Measurements from ENCODE around the gene SPSB3.
A peak's percentile ranks its signal among the peaks of the same experiment; 100 is the strongest.

The SPSB3 gene

GRCh38 chr16:1790261-1790610 lies 7.9 kb upstream of the SPSB3 start:
- H3K4me3 ChIP-seq (ENCODE audit: low read length) = no peak overlapping the region
- H3K9me3 ChIP-seq (ENCODE audit: low read length) = no peaks in the 10 kb centered on the region
- no peaks in the 10 kb centered on the region for H3K27me3 ChIP-seq (ENCODE audit: insufficient read depth, low read length)
- no peak overlapping the region for H2AFZ ChIP-seq (ENCODE audit: low read depth, low read length)
- no peaks in the 10 kb centered on the region for H3K4me1 ChIP-seq (ENCODE audit: insufficient read depth, low read length)
- peaks cover 42% of the 10 kb centered on the region for H3K36me3 ChIP-seq (ENCODE audit: insufficient read depth, low read length)

- Histone ChIP-seq H3K27me3 (ENCODE audit: insufficient read depth, low read length) (no peaks in the 10 kb centered on the region), H3K4me3 (ENCODE audit: low read length) (no peak overlapping the region), H2AFZ (ENCODE audit: low read depth, low read length) (no peak overlapping the region), H3K4me1 (ENCODE audit: insufficient read depth, low read length) (no peaks in the 10 kb centered on the region), H3K36me3 (ENCODE audit: insufficient read depth, low read length) (peaks cover 45% of the 10 kb centered on the region), H3K9me3 (ENCODE audit: low read length) (no peaks in the 10 kb centered on the region)
Observed at GRCh38 chr16:1789643-1790045, 7.3 kb upstream of the SPSB3 start.

GRCh38 chr16:1788708-1789100 lies 6.3 kb upstream of the SPSB3 start:
- no peaks in the 10 kb centered on the region for H3K27me3 ChIP-seq (ENCODE audit: insufficient read depth, low read length)
- H2AFZ ChIP-seq (ENCODE audit: low read depth, low read length) = no peak overlapping the region
- H3K36me3 ChIP-seq (ENCODE audit: insufficient read depth, low read length) = peaks cover 45% of the 10 kb centered on the region
- no peaks in the 10 kb centered on the region for H3K9me3 ChIP-seq (ENCODE audit: low read length)
- peaks cover 5% of the 10 kb centered on the region for H3K4me1 ChIP-seq (ENCODE audit: insufficient read depth, low read length)
- H3K4me3 ChIP-seq (ENCODE audit: low read length) = no peak overlapping the region

GRCh38 chr16:1788095-1788707 lies 5.8 kb upstream of the SPSB3 start:
- H3K9me3 ChIP-seq (ENCODE audit: low read length) = no peaks in the 10 kb centered on the region
- H3K4me1 ChIP-seq (ENCODE audit: insufficient read depth, low read length) = peaks cover 5% of the 10 kb centered on the region
- H3K4me3 ChIP-seq (ENCODE audit: low read length) = no peak overlapping the region
- H3K36me3 ChIP-seq (ENCODE audit: insufficient read depth, low read length) = peaks cover 45% of the 10 kb centered on the region
- H2AFZ ChIP-seq (ENCODE audit: low read depth, low read length) = no peak overlapping the region
- no peaks in the 10 kb centered on the region for H3K27me3 ChIP-seq (ENCODE audit: insufficient read depth, low read length)

- peaks cover 5% of the 10 kb centered on the region for H3K4me1 ChIP-seq (ENCODE audit: insufficient read depth, low read length)
- H3K4me3 ChIP-seq (ENCODE audit: low read length) = no peak overlapping the region
- H3K36me3 ChIP-seq (ENCODE audit: insufficient read depth, low read length) = peaks cover 45% of the 10 kb centered on the region
Observed at GRCh38 chr16:1787322-1788094, 5.1 kb upstream of the SPSB3 start.

GRCh38 chr16:1787056-1787321 lies 4.6 kb upstream of the SPSB3 start:
- H3K27me3 ChIP-seq (ENCODE audit: insufficient read depth, low read length) = no peaks in the 10 kb centered on the region
- peaks cover 5% of the 10 kb centered on the region for H3K4me1 ChIP-seq (ENCODE audit: insufficient read depth, low read length)
- no peaks in the 10 kb centered on the region for H3K9me3 ChIP-seq (ENCODE audit: low read length)
- no peak overlapping the region for H3K4me3 ChIP-seq (ENCODE audit: low read length)
- no peak overlapping the region for H2AFZ ChIP-seq (ENCODE audit: low read depth, low read length)
- H3K36me3 ChIP-seq (ENCODE audit: insufficient read depth, low read length) = peaks cover 45% of the 10 kb centered on the region

More at GRCh38 chr16:1787322-1788094, 5.1 kb upstream of the SPSB3 start:
- no peak overlapping the region for H2AFZ ChIP-seq (ENCODE audit: low read depth, low read length)
- H3K27me3 ChIP-seq (ENCODE audit: insufficient read depth, low read length) = no peaks in the 10 kb centered on the region
- H3K9me3 ChIP-seq (ENCODE audit: low read length) = no peaks in the 10 kb centered on the region

GRCh38 chr16:1786242-1787055 lies 4.1 kb upstream of the SPSB3 start:
- Histone ChIP-seq H3K36me3 (ENCODE audit: insufficient read depth, low read length) (peaks cover 45% of the 10 kb centered on the region), H3K4me3 (ENCODE audit: low read length) (no peak overlapping the region), H3K4me1 (ENCODE audit: insufficient read depth, low read length) (peaks cover 9% of the 10 kb centered on the region), H2AFZ (ENCODE audit: low read depth, low read length) (no peak overlapping the region), H3K9me3 (ENCODE audit: low read length) (no peaks in the 10 kb centered on the region), H3K27me3 (ENCODE audit: insufficient read depth, low read length) (no peaks in the 10 kb centered on the region)

- Histone ChIP-seq H3K9me3 (ENCODE audit: low read length) (no peaks in the 10 kb centered on the region), H3K36me3 (ENCODE audit: insufficient read depth, low read length) (peaks cover 50% of the 10 kb centered on the region), H3K4me1 (ENCODE audit: insufficient read depth, low read length) (peaks cover 16% of the 10 kb centered on the region), H3K4me3 (ENCODE audit: low read length) (no peak overlapping the region), H2AFZ (ENCODE audit: low read depth, low read length) (no peak overlapping the region), H3K27me3 (ENCODE audit: insufficient read depth, low read length) (no peaks in the 10 kb centered on the region)
Observed at GRCh38 chr16:1785846-1786170, 3.4 kb upstream of the SPSB3 start.

- no peaks in the 10 kb centered on the region for H3K9me3 ChIP-seq (ENCODE audit: low read length)
- H3K27me3 ChIP-seq (ENCODE audit: insufficient read depth, low read length) = no peaks in the 10 kb centered on the region
- no peak overlapping the region for H3K4me3 ChIP-seq (ENCODE audit: low read length)
- H2AFZ ChIP-seq (ENCODE audit: low read depth, low read length) = no peak overlapping the region
- peaks cover 16% of the 10 kb centered on the region for H3K4me1 ChIP-seq (ENCODE audit: insufficient read depth, low read length)
- peaks cover 49% of the 10 kb centered on the region for H3K36me3 ChIP-seq (ENCODE audit: insufficient read depth, low read length)
Observed at GRCh38 chr16:1784977-1785845, 2.8 kb upstream of the SPSB3 start.

GRCh38 chr16:1781758-1782407 lies 488 bp downstream of the SPSB3 start:
- Histone ChIP-seq H3K36me3 (ENCODE audit: insufficient read depth, low read length) (peaks cover 45% of the 10 kb centered on the region), H3K4me1 (ENCODE audit: insufficient read depth, low read length) (peaks cover 16% of the 10 kb centered on the region), H3K9me3 (ENCODE audit: low read length) (no peaks in the 10 kb centered on the region), H3K27me3 (ENCODE audit: insufficient read depth, low read length) (no peaks in the 10 kb centered on the region), H3K4me3 (ENCODE audit: low read length) (peak overlapping the region; percentile 95), H2AFZ (ENCODE audit: low read depth, low read length) (no peak overlapping the region)

- H3K27me3 ChIP-seq (ENCODE audit: insufficient read depth, low read length) = no peaks in the 10 kb centered on the region
- peaks cover 43% of the 10 kb centered on the region for H3K36me3 ChIP-seq (ENCODE audit: insufficient read depth, low read length)
- no peak overlapping the region for H2AFZ ChIP-seq (ENCODE audit: low read depth, low read length)
- peaks cover 16% of the 10 kb centered on the region for H3K4me1 ChIP-seq (ENCODE audit: insufficient read depth, low read length)
- H3K9me3 ChIP-seq (ENCODE audit: low read length) = no peaks in the 10 kb centered on the region
- peak overlapping the region; percentile 95 for H3K4me3 ChIP-seq (ENCODE audit: low read length)
Observed at GRCh38 chr16:1781254-1781653, 1.1 kb downstream of the SPSB3 start.

- Histone ChIP-seq H3K27me3 (ENCODE audit: insufficient read depth, low read length) (no peaks in the 10 kb centered on the region), H3K4me3 (ENCODE audit: low read length) (peak overlapping the region; percentile 95), H3K36me3 (ENCODE audit: insufficient read depth, low read length) (peaks cover 46% of the 10 kb centered on the region), H3K4me1 (ENCODE audit: insufficient read depth, low read length) (peaks cover 16% of the 10 kb centered on the region), H2AFZ (ENCODE audit: low read depth, low read length) (no peak overlapping the region), H3K9me3 (ENCODE audit: low read length) (no peaks in the 10 kb centered on the region)
Observed at GRCh38 chr16:1780677-1781072, 1.7 kb downstream of the SPSB3 start.
